ENCODE results near the gene RFC3. TPM values are rescaled to one million over a fixed set of nuclear protein-coding genes. Genes with fewer than 3 reads are reported as not detected.

RFC3 gene
- total RNA-seq, 4 donors from 2014 or later: 4.2 to 5.6 (median 4.7) TPM

DNA sequence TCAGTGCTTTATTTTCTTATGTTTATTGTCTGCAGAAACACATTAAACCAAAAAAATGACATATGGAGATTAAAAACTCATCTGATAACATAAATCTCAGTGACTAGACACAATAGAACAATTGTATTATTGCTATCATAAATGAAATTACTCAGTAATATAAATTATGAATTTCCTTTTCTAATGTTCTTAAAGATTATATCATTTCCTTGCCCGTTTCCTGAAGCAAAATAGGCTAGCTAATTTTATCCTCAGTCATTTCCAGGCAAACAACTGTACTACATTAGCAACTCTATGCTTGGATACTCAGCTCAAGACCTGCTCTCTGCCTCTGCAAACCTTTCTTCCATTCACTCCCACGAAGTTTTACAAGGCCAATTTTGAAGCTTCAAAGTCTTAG lies 61.2 kb downstream of the RFC3 start:
- 61% methylated on average over 2 of the region's 2 CpGs for WGBS
- Histone ChIP-seq H3K4me1 (no peaks in the 10 kb centered on the region), H3K4me3 (no peak overlapping the region), H3K27ac (replicated peaks in 1 of 4) (no peak overlapping the region), H3K9me3 (no peaks in the 10 kb centered on the region), H3K27me3 (no peaks in the 10 kb centered on the region), H3K36me3 (no peaks in the 10 kb centered on the region)
- intact Hi-C loops (cut with DNase I): no loop called here
- TF ChIP-seq EP300 (IDR thresholded peaks at IDR 0.05): no peak
- TF ChIP-seq, protein P1, sequence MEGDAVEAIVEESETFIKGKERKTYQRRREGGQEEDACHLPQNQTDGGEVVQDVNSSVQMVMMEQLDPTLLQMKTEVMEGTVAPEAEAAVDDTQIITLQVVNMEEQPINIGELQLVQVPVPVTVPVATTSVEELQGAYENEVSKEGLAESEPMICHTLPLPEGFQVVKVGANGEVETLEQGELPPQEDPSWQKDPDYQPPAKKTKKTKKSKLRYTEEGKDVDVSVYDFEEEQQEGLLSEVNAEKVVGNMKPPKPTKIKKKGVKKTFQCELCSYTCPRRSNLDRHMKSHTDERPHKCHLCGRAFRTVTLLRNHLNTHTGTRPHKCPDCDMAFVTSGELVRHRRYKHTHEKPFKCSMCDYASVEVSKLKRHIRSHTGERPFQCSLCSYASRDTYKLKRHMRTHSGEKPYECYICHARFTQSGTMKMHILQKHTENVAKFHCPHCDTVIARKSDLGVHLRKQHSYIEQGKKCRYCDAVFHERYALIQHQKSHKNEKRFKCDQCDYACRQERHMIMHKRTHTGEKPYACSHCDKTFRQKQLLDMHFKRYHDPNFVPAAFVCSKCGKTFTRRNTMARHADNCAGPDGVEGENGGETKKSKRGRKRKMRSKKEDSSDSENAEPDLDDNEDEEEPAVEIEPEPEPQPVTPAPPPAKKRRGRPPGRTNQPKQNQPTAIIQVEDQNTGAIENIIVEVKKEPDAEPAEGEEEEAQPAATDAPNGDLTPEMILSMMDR (IDR thresholded peaks at IDR 0.05): no peak
- TF ChIP-seq POLR2A (IDR thresholded peaks at IDR 0.05; ENCODE audit: low read depth): no peak
- TF ChIP-seq POLR2AphosphoS5 (IDR thresholded peaks at IDR 0.05): no peak
- DNase-seq (ENCODE audit: extremely low spot score): no peak

DNA sequence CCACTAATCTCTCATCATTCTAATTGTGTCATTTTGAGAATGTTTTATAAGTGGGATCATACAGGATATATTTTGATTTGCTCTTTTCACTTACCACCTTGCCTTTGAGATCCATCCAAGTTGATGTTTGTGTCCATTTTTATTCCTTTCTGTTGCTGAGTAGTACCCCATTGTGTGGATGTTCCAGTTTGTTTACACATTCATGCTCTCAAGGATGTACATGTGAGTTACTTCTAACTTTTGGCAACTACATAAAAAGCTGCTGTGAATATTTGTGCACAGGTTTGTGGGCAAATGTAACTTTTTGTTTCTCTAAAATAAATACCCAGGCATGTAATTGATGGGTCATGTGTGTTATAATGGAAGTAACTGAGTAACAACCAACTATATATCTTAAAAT lies 64.9 kb downstream of the RFC3 start:
- Histone ChIP-seq H3K36me3 (no peaks in the 10 kb centered on the region), H3K27ac (replicated peaks in 1 of 4) (no peak overlapping the region), H3K4me1 (no peaks in the 10 kb centered on the region), H3K4me3 (no peak overlapping the region), H3K27me3 (no peaks in the 10 kb centered on the region), H3K9me3 (no peaks in the 10 kb centered on the region)
- intact Hi-C loops (cut with DNase I): no loop called here
- no peak for TF ChIP-seq POLR2A (IDR thresholded peaks at IDR 0.05; ENCODE audit: low read depth)
- no peak for TF ChIP-seq POLR2AphosphoS5 (IDR thresholded peaks at IDR 0.05)
- no peak for TF ChIP-seq EP300 (IDR thresholded peaks at IDR 0.05)
- TF ChIP-seq, protein P1 (IDR thresholded peaks at IDR 0.05): no peak
- DNase-seq (ENCODE audit: extremely low spot score): no peak

DNA sequence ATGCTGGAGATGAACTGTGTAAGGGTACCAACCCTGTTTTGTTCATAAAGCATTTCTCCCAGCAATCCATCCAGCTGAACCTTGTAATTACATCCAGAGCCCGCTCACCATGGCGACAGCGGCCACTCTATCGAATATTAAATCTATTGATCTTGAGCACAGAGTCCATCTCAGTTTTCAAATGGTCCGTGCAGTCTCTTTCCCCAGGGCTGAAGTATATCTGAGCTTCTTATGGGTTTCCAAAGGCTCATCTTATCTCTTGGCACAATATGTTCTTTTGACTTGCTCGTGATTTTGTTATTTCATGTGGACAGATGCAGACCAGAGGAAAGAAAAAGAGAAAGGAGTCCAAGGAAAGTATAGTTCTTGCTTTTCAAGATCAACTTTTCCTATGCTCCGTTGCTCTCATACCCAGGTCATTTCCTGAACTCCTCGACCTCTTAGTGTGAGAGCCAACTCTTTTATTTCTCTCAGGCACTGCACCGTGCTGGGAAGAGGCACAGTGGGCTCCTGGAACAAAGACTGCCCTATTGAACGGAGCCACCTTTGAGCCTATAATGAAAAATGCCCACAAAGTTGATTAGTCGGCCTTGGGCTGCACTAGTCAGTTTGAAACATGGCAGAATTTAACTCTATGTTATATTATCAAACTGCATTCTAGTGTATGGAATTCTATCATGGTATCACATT lies 66.7 kb downstream of the RFC3 start:
- no peaks in the 10 kb centered on the region for H3K27me3 ChIP-seq
- H3K36me3 ChIP-seq: no peaks in the 10 kb centered on the region
- TF ChIP-seq EP300 (IDR thresholded peaks at IDR 0.05): no peak
- no peak for TF ChIP-seq POLR2AphosphoS5 (IDR thresholded peaks at IDR 0.05)
- TF ChIP-seq POLR2A (IDR thresholded peaks at IDR 0.05; ENCODE audit: low read depth): no peak
- TF ChIP-seq, protein P1 (IDR thresholded peaks at IDR 0.05): no peak
- WGBS: 84% methylated on average over 11 of the region's 11 CpGs
- H3K27ac ChIP-seq (replicated peaks in 1 of 4): no peak overlapping the region
- no peaks in the 10 kb centered on the region for H3K9me3 ChIP-seq
- DNase-seq (ENCODE audit: extremely low spot score): no peak
- H3K4me3 ChIP-seq: no peak overlapping the region
- no peaks in the 10 kb centered on the region for H3K4me1 ChIP-seq
- intact Hi-C loops (cut with DNase I): no loop called here

Small RNA genes within 50 kb of the gene (small RNA-seq; reads per million reads assigned to genes)
- gene RNU5A-4P: 0 reads per million in 3 donors

Data from esophagus muscularis mucosa (tissue), 4 donors.